PC-3 (cell line): ENCODE data around the gene LAGE3. TPM values are rescaled to one million over a fixed set of nuclear protein-coding genes. Genes with fewer than 3 reads are reported as not detected.

ENCODE experiments used
- ATAC-seq: fragments of 200-7000 bp; cut with Tn5 transposase; 2 replicates; pipeline ENCODE4 v1.9.1; 2020; ENCODE audit warnings: mild to moderate bottlenecking, moderate library complexity
- BruUV-seq: library from RNA; stranded (reverse); fragments of 400-500 nt; replicated peaks from 2 replicates; lab custom pipeline; 2021; lab: Mats Ljungman, UMichigan
- CTCF ChIA-PET: fragments of 300-600 bp; sonication (Branson Sonifier 250); formaldehyde crosslinking; loops from one replicate; lab custom pipeline; 2022; ENCODE audit warnings: antibody characterized with exemption; lab: Charles Lee
- POLR2A ChIA-PET: fragments of 300-600 bp; sonication (Branson Sonifier 250); formaldehyde crosslinking; loops from one replicate; lab custom pipeline; 2022; ENCODE audit warnings: antibody characterized with exemption; ENCODE audit not compliant: unreplicated experiment; lab: Charles Lee
- DNase-seq: peaks from one replicate; pipeline ENCODE4 v3.0.0-alpha.2; 2015
- H2AFZ ChIP-seq: fragments of 300-600 bp; sonication (generic); 2 replicates; pipeline ENCODE4 v1.6.0; 2016; ENCODE audit warnings: antibody characterized with exemption, low read length
- H3F3A ChIP-seq: fragments of 300-600 bp; sonication (generic); one replicate; pipeline ENCODE4 v1.6.0; 2017; ENCODE audit warnings: antibody characterized with exemption, low read length, control low read depth, mild to moderate bottlenecking; ENCODE audit not compliant: unreplicated experiment
- H3K27ac ChIP-seq: fragments of 300-600 bp; sonication (generic); 2 replicates; pipeline ENCODE4 v1.5.1; 2016; ENCODE audit warnings: mild to moderate bottlenecking, low read length
- H3K27me3 ChIP-seq: fragments of 300-600 bp; sonication (generic); 2 replicates; pipeline ENCODE4 v1.6.1; 2016; ENCODE audit warnings: low read length, mixed read lengths
- H3K36me3 ChIP-seq: fragments of 300-600 bp; sonication (generic); 2 replicates; pipeline ENCODE4 v1.6.1; 2016; ENCODE audit warnings: low read depth, mixed run types, low read length, mixed read lengths
- H3K4me1 ChIP-seq: fragments of 300-600 bp; sonication (generic); 2 replicates; pipeline ENCODE4 v1.5.1; 2016; ENCODE audit warnings: low read length; ENCODE audit not compliant: insufficient read depth
- H3K4me2 ChIP-seq: fragments of 300-600 bp; sonication (generic); 2 replicates; pipeline ENCODE4 v1.6.0; 2016; ENCODE audit warnings: low read length
- H3K4me3 ChIP-seq: fragments of 300-600 bp; sonication (generic); 2 replicates; pipeline ENCODE4 v1.5.1; 2016; ENCODE audit warnings: mild to moderate bottlenecking, low read length, mixed read lengths
- H3K79me2 ChIP-seq: fragments of 300-600 bp; sonication (generic); 2 replicates; pipeline ENCODE4 v1.6.1; 2017; ENCODE audit warnings: low read length, mixed read lengths
- H3K9ac ChIP-seq: fragments of 300-600 bp; sonication (generic); 2 replicates; pipeline ENCODE4 v1.6.0; 2016; ENCODE audit warnings: mild to moderate bottlenecking, low read length
- H3K9me2 ChIP-seq: fragments of 300-600 bp; sonication (generic); replicated peaks from 2 replicates; pipeline ENCODE4 v1.6.1; 2016; ENCODE audit warnings: mixed run types, low read length, mixed read lengths
- H3K9me3 ChIP-seq: fragments of 300-600 bp; sonication (generic); 2 replicates; pipeline ENCODE4 v1.6.1; 2016; ENCODE audit warnings: low read length, mixed read lengths
- H4K20me1 ChIP-seq: fragments of 300-600 bp; sonication (generic); 2 replicates; pipeline ENCODE4 v1.6.1; 2016; ENCODE audit warnings: low read length, mixed read lengths
- EZH2 ChIP-seq: fragments of 300-600 bp; sonication (generic); IDR thresholded peaks from one replicate; pipeline ENCODE4 v1.6.1; 2017; ENCODE audit warnings: antibody characterized with exemption, mild to moderate bottlenecking, low read length; ENCODE audit not compliant: unreplicated experiment
- EZH2phosphoT487 ChIP-seq: fragments of 300-600 bp; sonication (generic); IDR thresholded peaks from 2 replicates; pipeline ENCODE4 v1.6.1; 2018; ENCODE audit warnings: mild to moderate bottlenecking, antibody characterized with exemption, low read length, borderline replicate concordance
- intact Hi-C: fragments of 100-400 bp; cut with micrococcal nuclease; formaldehyde crosslinking; loops from 2 replicates; pipeline ENCODE4 v1.9.0; 2023
- total RNA-seq: library from RNA; depleted of rRNA; stranded (reverse); fragments of >200 nt; gene quantifications from 2 replicates; pipeline ENCODE4 v1.2.3, GENCODE V29; 2014
- TF ChIP-seq, protein P1 (sequence below): fragments of 300-600 bp; sonication (generic); conservative IDR thresholded peaks from 2 replicates; pipeline ENCODE4 v1.5.1; 2017; ENCODE audit warnings: antibody characterized with exemption, low read depth, mild to moderate bottlenecking, low read length

Gene LAGE3
- total RNA-seq, 1 experiment from 2014 or later: 87.4 TPM

DNA sequence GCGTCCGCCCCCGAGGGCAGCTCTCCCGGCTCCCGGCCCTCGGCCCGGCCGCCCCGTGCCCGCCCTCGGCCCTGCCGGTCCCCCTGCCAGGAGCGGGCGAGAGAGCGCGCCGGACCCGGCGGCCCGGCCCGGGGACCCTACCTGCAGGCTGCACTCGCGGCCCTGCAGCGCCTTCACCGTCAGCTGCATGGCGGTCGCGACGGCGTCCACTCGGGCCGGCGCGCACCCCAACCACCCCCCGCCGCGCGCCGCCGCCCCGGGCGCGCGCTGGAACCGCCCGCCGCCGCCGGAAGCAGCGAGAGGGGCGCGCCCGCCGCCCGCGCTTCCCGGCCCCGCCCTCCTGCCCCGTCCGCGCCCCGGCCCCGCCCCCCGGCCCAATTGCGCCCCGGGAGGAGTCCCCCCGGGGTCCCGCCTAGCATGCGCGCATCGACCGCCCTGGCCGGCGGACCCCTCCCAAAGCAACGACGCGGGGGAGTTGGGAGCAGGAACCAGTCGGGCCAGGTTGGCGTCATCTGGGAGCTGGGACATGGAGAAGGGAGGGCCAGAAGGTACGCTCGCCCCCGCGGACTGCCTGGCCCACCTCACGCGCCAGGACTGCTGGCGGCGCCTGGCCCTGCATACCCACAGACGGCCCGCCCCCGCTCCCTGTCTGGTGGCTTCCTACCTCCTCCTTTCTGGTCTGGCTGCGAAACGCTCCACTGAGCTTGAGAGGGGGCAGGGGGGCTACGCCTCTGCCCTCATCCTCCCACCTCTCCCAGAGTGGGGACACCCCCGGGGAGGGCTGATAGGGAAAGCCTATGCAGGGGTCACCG is 7.5 kb upstream of the LAGE3 start, which contains the start of gene UBL4A:
TSS of gene UBL4A (minus strand) at position 220 of the 812 bp plus-strand sequence. CDS start at position 189, 31 bp downstream.
- Histone ChIP-seq H3F3A (no peaks in the 10 kb centered on the region), H3K36me3 (peaks cover 15% of the 10 kb centered on the region), H3K9me2 (no peaks in the 10 kb centered on the region), H3K4me3 (peak within 1 kb of the TSS; percentile 83), H3K4me1 (peaks cover 34% of the 10 kb centered on the region), H3K4me2 (peak within 1 kb of the TSS; percentile 96), H3K9me3 (no peaks in the 10 kb centered on the region), H2AFZ (peak within 1 kb of the TSS; percentile 73), H3K9ac (peak within 1 kb of the TSS; percentile 83), H3K27ac (peak within 1 kb of the TSS; percentile 43), H3K79me2 (peaks cover 52% of the 10 kb centered on the region), H3K27me3 (no peaks in the 10 kb centered on the region), H4K20me1 (no peaks in the 10 kb centered on the region)
- ATAC-seq: peak; percentile 28
- DNase-seq: peak; percentile 79
- no TSS peak for BruUV-seq
- TF ChIP-seq EZH2phosphoT487: peak; percentile 78
- no peak for TF ChIP-seq EZH2
- TF ChIP-seq, protein P1, sequence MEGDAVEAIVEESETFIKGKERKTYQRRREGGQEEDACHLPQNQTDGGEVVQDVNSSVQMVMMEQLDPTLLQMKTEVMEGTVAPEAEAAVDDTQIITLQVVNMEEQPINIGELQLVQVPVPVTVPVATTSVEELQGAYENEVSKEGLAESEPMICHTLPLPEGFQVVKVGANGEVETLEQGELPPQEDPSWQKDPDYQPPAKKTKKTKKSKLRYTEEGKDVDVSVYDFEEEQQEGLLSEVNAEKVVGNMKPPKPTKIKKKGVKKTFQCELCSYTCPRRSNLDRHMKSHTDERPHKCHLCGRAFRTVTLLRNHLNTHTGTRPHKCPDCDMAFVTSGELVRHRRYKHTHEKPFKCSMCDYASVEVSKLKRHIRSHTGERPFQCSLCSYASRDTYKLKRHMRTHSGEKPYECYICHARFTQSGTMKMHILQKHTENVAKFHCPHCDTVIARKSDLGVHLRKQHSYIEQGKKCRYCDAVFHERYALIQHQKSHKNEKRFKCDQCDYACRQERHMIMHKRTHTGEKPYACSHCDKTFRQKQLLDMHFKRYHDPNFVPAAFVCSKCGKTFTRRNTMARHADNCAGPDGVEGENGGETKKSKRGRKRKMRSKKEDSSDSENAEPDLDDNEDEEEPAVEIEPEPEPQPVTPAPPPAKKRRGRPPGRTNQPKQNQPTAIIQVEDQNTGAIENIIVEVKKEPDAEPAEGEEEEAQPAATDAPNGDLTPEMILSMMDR: no peak
- POLR2A ChIA-PET: no interaction called here
- intact Hi-C loops: no loop called here
- CTCF ChIA-PET: no interaction called here

DNA sequence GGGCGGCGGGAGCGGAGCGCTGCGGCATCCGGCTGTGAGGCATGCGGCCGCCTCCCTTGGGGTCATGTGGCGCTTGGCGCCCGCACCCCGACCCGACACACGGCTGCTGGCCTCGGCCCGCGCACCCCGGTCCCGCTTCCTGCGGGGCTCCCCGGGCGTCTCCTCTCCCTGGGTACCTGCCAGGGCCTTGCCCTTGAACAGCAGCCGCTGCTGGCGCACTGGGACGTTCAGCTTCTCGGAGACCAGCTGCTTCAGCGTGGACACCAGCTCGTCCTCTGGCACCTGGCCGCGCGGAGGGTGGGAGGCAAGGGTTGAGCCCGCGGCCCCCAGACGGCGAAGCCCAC is 6.9 kb upstream of the LAGE3 start:
- H3K79me2 ChIP-seq: peaks cover 52% of the 10 kb centered on the region
- no peaks in the 10 kb centered on the region for H4K20me1 ChIP-seq
- ATAC-seq (no peak; the same call in 1 of the 2 replicates), DNase-seq (no peak)
- TF ChIP-seq EZH2 (no peak), EZH2phosphoT487 (no peak)
- TF ChIP-seq, protein P1: no peak
- intact Hi-C loops: no loop called here
- no peaks in the 10 kb centered on the region for H3F3A ChIP-seq
- H3K27me3 ChIP-seq: no peaks in the 10 kb centered on the region
- H3K4me2 ChIP-seq: peak overlapping the region; percentile 96
- H3K9ac ChIP-seq: peak overlapping the region; percentile 83
- peaks cover 15% of the 10 kb centered on the region for H3K36me3 ChIP-seq
- no peaks in the 10 kb centered on the region for H3K9me2 ChIP-seq
- H3K27ac ChIP-seq: peak overlapping the region; percentile 43
- H2AFZ ChIP-seq: peak overlapping the region; percentile 73
- ChIA-PET POLR2A (no interaction called here), CTCF (no interaction called here)
- H3K4me3 ChIP-seq: peak overlapping the region; percentile 83
- no peaks in the 10 kb centered on the region for H3K9me3 ChIP-seq
- BruUV-seq: no TSS peak
- H3K4me1 ChIP-seq: peaks cover 34% of the 10 kb centered on the region
